K562 (cell line): ENCODE data around the gene SMURF1. TPM values are rescaled to one million over a fixed set of nuclear protein-coding genes. Genes with fewer than 3 reads are reported as not detected.

Experiments
- ADNP ChIP-seq: fragments of 200-800 bp; sonication (Bioruptor generic); IDR thresholded peaks from 2 replicates; pipeline ENCODE4 v1.6.1; 2016; ENCODE audit warnings: missing genetic modification characterization, missing compliant biosample characterization
- BACH1 ChIP-seq: fragments of 200-800 bp; sonication (Bioruptor generic); IDR thresholded peaks from 2 replicates; pipeline ENCODE4 v1.6.1; 2016; ENCODE audit warnings: missing genetic modification characterization, missing compliant biosample characterization
- BHLHE40 ChIP-seq: IDR thresholded peaks from 2 replicates; pipeline ENCODE4 v1.6.1; 2011; ENCODE audit warnings: low read length, improper control_type of control experiment
- ESRRA ChIP-seq: fragments of 450-650 bp; IDR thresholded peaks from 2 replicates; pipeline ENCODE4 v1.6.1; 2014; ENCODE audit warnings: low read depth, mild to moderate bottlenecking, moderate library complexity, borderline replicate concordance
- ETV6 ChIP-seq, 3 experiments: fragments of 150-350 bp in 1 of 3; sonication (generic) in 1 of 3; formaldehyde crosslinking in 1 of 3; IDR thresholded peaks; 2 replicates each; pipeline versions ENCODE4 v1.6.1 to v1.8.0; 2014 to 2022; ENCODE audit warnings: borderline replicate concordance in 2 of 3, low read depth in 2 of 3, antibody characterized with exemption in 1 of 3, low read length in 1 of 3, mild to moderate bottlenecking in 1 of 3, missing genetic modification reagents in 1 of 3
- LCOR ChIP-seq: sonication (generic); formaldehyde crosslinking; IDR thresholded peaks from 2 replicates; pipeline ENCODE4 v1.8.0; 2022; ENCODE audit warnings: mild to moderate bottlenecking, missing genetic modification reagents
- MBD2 ChIP-seq: sonication (generic); IDR thresholded peaks from 2 replicates; pipeline ENCODE4 v1.6.1; 2016; ENCODE audit warnings: low read depth, borderline replicate concordance
- MECOM ChIP-seq: fragments of 250-450 bp; sonication (Bioruptor Pico); IDR thresholded peaks from 2 replicates; pipeline ENCODE4 v1.8.0; 2022; ENCODE audit warnings: inconsistent platforms
- MED1 ChIP-seq: sonication (generic); formaldehyde crosslinking; IDR thresholded peaks from 2 replicates; pipeline ENCODE4 v1.8.1; 2023; ENCODE audit warnings: missing genetic modification reagents, borderline replicate concordance
- NFE2L1 ChIP-seq: fragments of 450-650 bp; IDR thresholded peaks from 2 replicates; pipeline ENCODE4 v1.6.1; 2016; ENCODE audit warnings: missing genetic modification characterization, low read depth, mild to moderate bottlenecking, missing compliant biosample characterization, moderate library complexity, borderline replicate concordance
- NFIC ChIP-seq: fragments of 450-650 bp; IDR thresholded peaks from 2 replicates; pipeline ENCODE4 v1.6.1; 2017; ENCODE audit warnings: mild to moderate bottlenecking, inconsistent platforms
- POLR2H ChIP-seq: IDR thresholded peaks from 2 replicates; pipeline ENCODE4 v1.6.1; 2016; ENCODE audit warnings: missing genetic modification characterization, low read depth, mild to moderate bottlenecking, control low read depth, missing compliant biosample characterization, moderate library complexity
- RAD21 ChIP-seq, 2 experiments: fragments of 250-450 bp in 1 of 2; fragments of 450-650 bp in 1 of 2; sonication (Bioruptor Pico) in 1 of 2; formaldehyde crosslinking in 1 of 2; IDR thresholded peaks in 1 of 2; conservative IDR thresholded peaks in 1 of 2; 2 replicates each; pipeline versions ENCODE4 v1.4.0 to v1.8.0; 2020 to 2022; ENCODE audit warnings: mild to moderate bottlenecking in 2 of 2, moderate library complexity in 1 of 2
- RBM25 ChIP-seq: fragments of 200-400 bp; formaldehyde crosslinking; IDR thresholded peaks from 2 replicates; pipeline ENCODE4 v1.6.1; 2018; ENCODE audit warnings: low read length, low read depth, moderate library complexity; ENCODE audit not compliant: severe bottlenecking
- SAFB ChIP-seq: fragments of 200-400 bp; formaldehyde crosslinking; IDR thresholded peaks from 2 replicates; pipeline ENCODE4 v1.6.1; 2017; ENCODE audit warnings: low read depth, low read length, borderline replicate concordance
- SMARCA5 ChIP-seq: fragments of 450-650 bp; IDR thresholded peaks from 2 replicates; pipeline ENCODE4 v1.6.1; 2016
- SRSF7 ChIP-seq: fragments of 200-400 bp; formaldehyde crosslinking; optimal IDR thresholded peaks from 2 replicates; pipeline ENCODE3; 2017; ENCODE audit warnings: mild to moderate bottlenecking, low read depth, low read length
- TAL1 ChIP-seq: fragments of 450-650 bp; IDR thresholded peaks from 2 replicates; pipeline ENCODE4 v1.6.1; 2016; ENCODE audit warnings: mild to moderate bottlenecking
- TEAD1 ChIP-seq, 2 experiments: fragments of 450-650 bp in 1 of 2; sonication (generic) in 1 of 2; formaldehyde crosslinking; IDR thresholded peaks; 2 replicates each; pipeline versions ENCODE4 v1.4.0 to v1.8.0; 2020 to 2022; ENCODE audit warnings: mild to moderate bottlenecking in 2 of 2, missing genetic modification reagents in 1 of 2
- TEAD2 ChIP-seq: fragments of 450-650 bp; IDR thresholded peaks from 2 replicates; pipeline ENCODE4 v1.6.1; 2016; ENCODE audit warnings: missing genetic modification characterization, control low read depth, missing compliant biosample characterization
- ZNF24 ChIP-seq: fragments of 450-650 bp; IDR thresholded peaks from 2 replicates; pipeline ENCODE4 v1.6.1; 2016
- ZNF436 ChIP-seq: fragments of 250-450, 450-650 bp; sonication (Bioruptor Pico); formaldehyde crosslinking; IDR thresholded peaks from 2 replicates; pipeline ENCODE4 v1.7.0; 2020; ENCODE audit warnings: mild to moderate bottlenecking
- ZNF445 ChIP-seq: fragments of 250-450 bp; sonication (Bioruptor Pico); IDR thresholded peaks from 2 replicates; pipeline ENCODE4 v1.4.0; 2020; ENCODE audit warnings: low read depth, mild to moderate bottlenecking, moderate library complexity
- ZNF586 ChIP-seq: fragments of 450-650 bp; formaldehyde crosslinking; conservative IDR thresholded peaks from 2 replicates; pipeline ENCODE4 v1.4.0; 2020; ENCODE audit warnings: mild to moderate bottlenecking, moderate library complexity
- ZNF668 ChIP-seq: fragments of 250-450 bp; sonication (Bioruptor Pico); IDR thresholded peaks from 2 replicates; pipeline ENCODE4 v1.8.0; 2022; ENCODE audit warnings: mild to moderate bottlenecking, inconsistent platforms
- ZNF77 ChIP-seq: fragments of 250-450 bp; sonication (Bioruptor Pico); IDR thresholded peaks from 2 replicates; pipeline ENCODE4 v1.5.0; 2020
- polyA plus RNA-seq, 8 experiments: library from polyadenylated mRNA; depleted of rRNA in 4 of 8; stranded (reverse) in 5 of 8; unstranded in 3 of 8; fragments of >200 nt; fragmentation: Nextera tagmentation in 2 of 8; fragmentation: Illumina TruSeq in 1 of 8; extraction: Ambion mirVana in 2 of 8; extraction: Trizol in 1 of 8; gene quantifications; 2 replicates each; pipeline versions ENCODE4 v1.2.1 to v1.2.3, GENCODE V29; 2011 to 2014; ENCODE audit warnings: inconsistent platforms in 1 of 8, missing spikeins in 1 of 8
- total RNA-seq, 7 experiments: library from RNA; depleted of rRNA in 6 of 7; stranded (reverse); fragments of >200 nt in 6 of 7; fragmentation: Illumina TruSeq in 2 of 7; extraction: Trizol in 2 of 7; gene quantifications; 2 replicates each; pipeline versions ENCODE4 v1.2.1 to v1.2.3, GENCODE V29; 2011 to 2021; ENCODE audit warnings: low replicate concordance in 1 of 7
- TF ChIP-seq, protein P1 (sequence below): fragments of 250-450 bp; sonication (Bioruptor Pico); IDR thresholded peaks from 2 replicates; pipeline ENCODE4 v1.5.1; 2021; ENCODE audit warnings: mild to moderate bottlenecking
- TF ChIP-seq, protein P2 (sequence below): sonication (generic); formaldehyde crosslinking; IDR thresholded peaks from 2 replicates; pipeline ENCODE4 v1.8.0; 2022; ENCODE audit warnings: mild to moderate bottlenecking, missing genetic modification reagents

The SMURF1 gene
- total and polyA plus RNA-seq, 9 of the 15 experiments (the other 6 are each of a cell fraction or from before 2014, with no cell fraction given) = 1.0 to 20.1 (median 12.6) TPM

- TF ChIP-seq MBD2 (no peak), ZNF436 (CRISPR knock-in tag) (no peak), ADNP (tag) (0 out of 2 replicates have a peak, but pooled peaks have one; percentile 23), SRSF7 (no peak), TAL1 (no peak), SMARCA5 (peak; percentile 53; the same call in 1 of the 2 replicates), LCOR (CRISPR knock-in tag) (no peak), RAD21 (CRISPR knock-in tag; conservative IDR thresholded peaks at IDR 0.05 in 1 of 2, IDR thresholded peaks at IDR 0.05 in 1 of 2) (no peak), NFE2L1 (tag) (no peak), BHLHE40 (no peak), ZNF24 (peak; percentile 99), ZNF668 (no peak), SAFB (no peak), ZNF445 (no peak), ETV6 (IDR thresholded peaks at IDR 0.05; ENCODE audit: borderline replicate concordance in 1 of 2, low read depth in 2 of 2, low read length in 1 of 2) (no peak), ETV6 (CRISPR knock-in tag; IDR thresholded peaks at IDR 0.05; ENCODE audit: borderline replicate concordance) (no peak), BACH1 (tag) (no peak), ZNF586 (no peak), MECOM (CRISPR knock-in tag) (no peak), POLR2H (tag) (no peak), ESRRA (no peak), TEAD2 (tag) (no peak), ZNF77 (no peak), TEAD1 (CRISPR knock-in tag; IDR thresholded peaks at IDR 0.05) (no peak), MED1 (CRISPR knock-in tag) (no peak), NFIC (no peak), RBM25 (peak; percentile 41)
- TF ChIP-seq, protein P1, sequence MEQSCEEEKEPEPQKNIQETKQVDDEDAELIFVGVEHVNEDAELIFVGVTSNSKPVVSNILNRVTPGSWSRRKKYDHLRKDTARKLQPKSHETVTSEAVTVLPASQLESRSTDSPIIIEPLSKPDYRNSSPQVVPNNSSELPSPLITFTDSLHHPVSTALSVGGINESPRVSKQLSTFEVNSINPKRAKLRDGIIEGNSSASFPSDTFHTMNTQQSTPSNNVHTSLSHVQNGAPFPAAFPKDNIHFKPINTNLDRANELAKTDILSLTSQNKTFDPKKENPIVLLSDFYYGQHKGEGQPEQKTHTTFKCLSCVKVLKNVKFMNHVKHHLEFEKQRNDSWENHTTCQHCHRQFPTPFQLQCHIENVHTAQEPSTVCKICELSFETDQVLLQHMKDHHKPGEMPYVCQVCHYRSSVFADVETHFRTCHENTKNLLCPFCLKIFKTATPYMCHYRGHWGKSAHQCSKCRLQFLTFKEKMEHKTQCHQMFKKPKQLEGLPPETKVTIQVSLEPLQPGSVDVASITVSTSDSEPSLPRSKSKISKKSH (CRISPR knock-in tag) = no peak
- TF ChIP-seq, protein P2, sequence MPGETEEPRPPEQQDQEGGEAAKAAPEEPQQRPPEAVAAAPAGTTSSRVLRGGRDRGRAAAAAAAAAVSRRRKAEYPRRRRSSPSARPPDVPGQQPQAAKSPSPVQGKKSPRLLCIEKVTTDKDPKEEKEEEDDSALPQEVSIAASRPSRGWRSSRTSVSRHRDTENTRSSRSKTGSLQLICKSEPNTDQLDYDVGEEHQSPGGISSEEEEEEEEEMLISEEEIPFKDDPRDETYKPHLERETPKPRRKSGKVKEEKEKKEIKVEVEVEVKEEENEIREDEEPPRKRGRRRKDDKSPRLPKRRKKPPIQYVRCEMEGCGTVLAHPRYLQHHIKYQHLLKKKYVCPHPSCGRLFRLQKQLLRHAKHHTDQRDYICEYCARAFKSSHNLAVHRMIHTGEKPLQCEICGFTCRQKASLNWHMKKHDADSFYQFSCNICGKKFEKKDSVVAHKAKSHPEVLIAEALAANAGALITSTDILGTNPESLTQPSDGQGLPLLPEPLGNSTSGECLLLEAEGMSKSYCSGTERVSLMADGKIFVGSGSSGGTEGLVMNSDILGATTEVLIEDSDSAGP (CRISPR knock-in tag) = no peak
Observed at GRCh38 chr7:99124751-99125504, 19.0 kb downstream of the SMURF1 start (continued).
